Tongue (tissue), 2 donors: ENCODE results near the gene SLC6A16. TPM values are rescaled to one million over a fixed set of nuclear protein-coding genes. Genes with fewer than 3 reads are reported as not detected.
A peak's percentile ranks its signal among the peaks of the same experiment; 100 is the strongest.
"Not testable (repeated sequence)": the region's sequence is repeated elsewhere in the genome, so short reads cannot be mapped to it uniquely, and the experiment has no call there.

Experiments used
- DNase-seq: peaks from one replicate; pipeline ENCODE4 v3.0.0-alpha.2; 2015
- total RNA-seq: library from RNA; depleted of rRNA; stranded (reverse); fragments of >200 nt; gene quantifications from one replicate; pipeline ENCODE4 v1.2.3, GENCODE V29; 2014

SLC6A16 gene
- total RNA-seq, 1 donor from 2014 or later, result 0.51 TPM

DNA sequence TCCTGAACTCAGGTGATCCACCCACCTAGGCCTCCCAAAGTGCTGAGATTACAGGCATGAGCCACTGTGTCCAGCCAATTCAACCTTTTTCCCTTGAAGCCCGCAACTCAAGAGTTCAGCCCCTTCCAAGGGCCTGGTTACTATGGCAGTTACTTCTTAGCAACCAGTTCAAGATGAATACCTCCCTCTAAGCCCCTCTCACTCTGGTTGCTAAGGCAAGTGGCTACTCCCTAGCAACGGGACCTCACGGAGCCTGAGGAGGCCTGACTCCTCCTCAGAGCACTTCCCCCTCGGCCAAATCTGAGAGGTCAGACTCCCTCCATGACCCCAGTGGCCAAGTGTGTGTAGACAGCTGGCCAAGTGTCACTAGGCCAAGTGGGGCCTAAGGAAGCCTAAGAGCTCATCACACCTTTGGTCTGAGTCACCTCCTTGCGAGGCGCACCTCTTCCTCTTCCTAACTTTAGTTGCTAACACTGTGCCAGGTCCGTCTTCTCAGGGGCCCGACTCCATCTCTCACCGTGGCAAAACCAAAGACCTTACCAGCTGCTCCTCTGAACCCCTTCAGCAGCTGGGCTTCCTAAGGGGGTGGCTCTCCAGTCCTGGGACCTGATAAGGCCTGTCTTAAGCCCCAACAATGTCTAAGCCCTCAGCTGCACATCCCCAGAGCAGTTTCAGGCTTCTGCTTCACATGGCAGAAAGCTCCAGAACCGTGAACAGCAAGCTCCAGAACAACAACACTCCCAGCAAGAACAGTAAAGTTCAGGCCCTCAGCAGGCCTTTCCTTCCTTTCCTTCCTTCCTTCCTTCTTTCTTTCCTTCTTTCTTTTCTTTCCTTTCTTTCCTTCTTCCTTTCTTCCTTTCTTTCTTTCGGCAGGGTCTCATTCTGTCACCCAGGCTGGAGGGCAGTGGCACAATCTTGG, 19.8 kb upstream of the SLC6A16 start:
- DNase-seq, result no peak

DNA sequence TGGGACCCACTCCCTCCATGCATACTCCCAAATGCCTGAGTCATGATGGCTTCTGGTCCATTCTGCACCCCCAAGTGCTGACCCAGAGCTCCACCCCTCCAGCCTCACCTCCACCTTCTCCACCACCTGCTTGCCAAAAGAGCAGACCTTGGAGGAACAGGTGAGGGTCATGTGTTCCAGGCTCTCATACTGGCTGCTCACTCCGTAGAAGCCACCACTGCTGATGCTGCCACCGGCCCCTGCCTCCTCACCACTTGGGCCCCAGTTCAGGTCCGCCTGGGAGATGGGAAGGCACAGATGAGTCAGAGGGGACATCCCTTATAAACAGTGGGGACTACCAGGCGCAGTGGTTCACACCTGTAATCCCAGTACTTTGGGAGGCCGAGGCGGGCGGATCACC, 18.1 kb upstream of the SLC6A16 start:
- no peak for DNase-seq

DNA sequence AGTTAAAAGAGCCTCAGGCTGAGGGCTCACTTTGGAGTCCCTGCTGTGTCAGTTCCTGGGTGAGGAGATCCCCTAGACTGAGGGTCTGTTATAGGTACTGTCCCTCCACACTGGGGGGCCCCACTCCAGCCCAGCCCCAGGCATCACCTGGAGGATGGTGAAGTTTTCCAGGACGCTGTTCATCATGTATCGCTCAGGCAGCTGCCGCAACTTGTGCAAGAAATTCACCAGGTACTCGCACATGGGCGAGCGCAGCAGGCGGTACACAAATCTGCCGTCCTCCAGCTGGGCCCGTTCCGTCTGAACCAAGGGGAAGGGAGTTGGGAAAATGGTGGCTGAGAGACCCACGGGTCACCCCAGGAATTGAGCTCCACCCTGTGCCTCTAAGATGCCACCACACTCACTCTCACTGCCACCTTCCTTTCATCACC, 17.3 kb upstream of the SLC6A16 start:
- no peak for DNase-seq

DNA sequence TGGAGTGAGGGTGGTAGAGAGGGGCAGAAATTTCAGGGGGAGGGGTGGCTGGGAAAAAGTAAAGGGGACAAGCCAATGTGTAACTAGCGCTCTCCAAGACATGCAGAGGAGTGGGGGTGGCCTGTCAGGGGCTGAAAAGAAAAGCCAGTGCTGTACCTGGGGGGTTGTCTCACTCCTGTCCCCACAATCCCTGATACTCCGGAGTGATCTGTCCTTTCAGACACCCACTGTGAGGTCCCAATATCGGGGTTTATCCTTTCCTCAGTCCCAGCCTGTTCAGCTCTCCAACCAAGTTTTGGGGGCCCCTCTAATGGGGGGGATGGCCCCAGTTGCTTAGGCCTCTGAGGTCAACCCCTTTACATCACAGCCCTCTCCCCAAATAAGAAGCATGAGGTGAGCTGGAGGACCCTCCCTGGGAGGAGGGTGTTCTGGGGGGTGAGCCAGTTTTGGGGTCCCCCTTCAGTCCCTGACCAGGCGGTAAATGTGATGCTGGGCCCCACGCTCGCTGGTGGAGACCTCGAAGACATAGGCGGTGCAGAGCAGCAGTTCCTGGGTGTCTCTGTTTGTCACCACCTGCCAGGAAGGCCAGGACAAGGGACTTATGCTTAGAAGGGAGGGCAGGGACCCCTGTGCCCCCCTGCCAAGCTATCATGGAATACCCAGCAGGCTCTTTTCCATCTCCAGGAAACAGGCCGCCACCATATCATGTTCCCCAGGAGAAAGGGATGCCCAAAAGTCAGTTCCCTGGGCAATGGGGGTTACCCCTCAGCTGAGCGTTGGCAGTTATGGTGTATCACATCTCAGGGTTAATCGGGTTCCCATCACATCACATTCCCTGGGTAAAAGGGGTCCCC, 16.1 kb upstream of the SLC6A16 start:
- DNase-seq, result no peak

DNA sequence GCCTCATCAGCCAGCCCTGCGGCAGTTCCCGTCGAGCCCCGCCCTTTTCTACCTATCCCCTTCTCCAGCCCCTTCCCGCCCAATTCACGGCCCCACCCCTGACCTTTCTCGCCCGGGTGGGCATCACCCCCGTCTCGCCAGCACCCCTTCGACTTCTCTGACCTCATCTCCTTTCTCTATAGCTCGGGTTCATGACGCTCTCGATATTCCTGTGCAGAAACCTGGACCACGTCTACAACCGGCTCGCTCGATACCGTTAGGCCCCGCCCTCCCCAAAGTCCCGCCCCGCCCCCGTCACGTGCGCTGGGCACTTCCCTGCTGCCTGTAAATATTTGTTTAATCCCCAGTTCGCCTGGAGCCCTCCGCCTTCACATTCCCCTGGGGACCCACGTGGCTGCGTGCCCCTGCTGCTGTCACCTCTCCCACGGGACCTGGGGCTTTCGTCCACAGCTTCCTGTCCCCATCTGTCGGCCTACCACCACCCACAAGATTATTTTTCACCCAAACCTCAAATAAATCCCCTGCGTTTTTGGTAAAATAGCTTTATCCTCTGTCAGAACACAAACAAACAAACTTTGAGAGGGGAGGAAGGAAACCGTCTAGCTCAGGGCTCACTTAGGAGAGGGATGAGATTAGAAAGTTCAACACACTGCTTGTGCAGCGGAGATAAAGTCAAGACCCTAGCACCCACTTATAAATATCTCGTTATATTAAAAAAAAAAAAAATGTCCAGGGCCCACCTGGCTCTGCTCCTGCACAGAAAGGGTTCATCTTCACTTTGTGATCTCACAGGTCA, 15.3 kb upstream of the SLC6A16 start:
- DNase-seq, result peak; percentile 58

DNA sequence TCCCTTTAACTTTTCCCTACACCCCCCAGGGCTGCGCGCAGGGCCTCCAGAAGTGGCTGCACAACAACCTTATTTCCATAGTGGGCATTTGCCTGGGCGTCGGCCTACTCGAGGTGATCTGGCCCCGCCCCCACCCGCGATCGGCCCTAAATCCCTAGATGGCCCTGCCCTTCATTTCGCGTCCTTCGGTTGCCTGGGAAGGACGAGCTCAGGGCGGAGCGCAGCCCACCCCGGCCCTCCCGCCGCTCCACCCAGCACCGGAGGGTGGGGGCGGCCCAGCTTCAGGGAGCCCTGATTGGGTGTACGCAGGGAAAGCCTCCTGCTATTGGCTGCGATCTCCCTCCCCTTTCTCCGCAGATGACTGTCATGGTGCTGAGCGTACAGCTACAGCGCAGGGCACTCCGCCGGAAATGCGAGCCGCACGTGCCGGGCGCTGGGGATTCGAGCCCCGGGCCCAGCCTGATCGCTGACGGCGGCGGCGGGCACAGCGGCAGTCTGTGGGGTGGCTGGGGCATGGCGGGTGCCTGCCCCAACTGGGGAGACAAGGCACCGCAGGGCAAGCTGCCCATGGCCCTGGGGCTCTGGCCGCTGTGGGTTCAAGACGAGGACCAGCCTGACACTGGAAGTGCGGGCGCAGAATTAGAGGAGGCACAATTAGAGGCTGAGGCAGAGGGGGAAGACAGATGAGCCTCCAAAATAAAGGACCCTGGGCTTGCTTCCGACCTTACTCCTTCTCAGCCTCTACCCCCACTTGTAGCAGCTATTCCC, 14.5 kb upstream of the SLC6A16 start:
- peak; percentile 97 for DNase-seq

DNA sequence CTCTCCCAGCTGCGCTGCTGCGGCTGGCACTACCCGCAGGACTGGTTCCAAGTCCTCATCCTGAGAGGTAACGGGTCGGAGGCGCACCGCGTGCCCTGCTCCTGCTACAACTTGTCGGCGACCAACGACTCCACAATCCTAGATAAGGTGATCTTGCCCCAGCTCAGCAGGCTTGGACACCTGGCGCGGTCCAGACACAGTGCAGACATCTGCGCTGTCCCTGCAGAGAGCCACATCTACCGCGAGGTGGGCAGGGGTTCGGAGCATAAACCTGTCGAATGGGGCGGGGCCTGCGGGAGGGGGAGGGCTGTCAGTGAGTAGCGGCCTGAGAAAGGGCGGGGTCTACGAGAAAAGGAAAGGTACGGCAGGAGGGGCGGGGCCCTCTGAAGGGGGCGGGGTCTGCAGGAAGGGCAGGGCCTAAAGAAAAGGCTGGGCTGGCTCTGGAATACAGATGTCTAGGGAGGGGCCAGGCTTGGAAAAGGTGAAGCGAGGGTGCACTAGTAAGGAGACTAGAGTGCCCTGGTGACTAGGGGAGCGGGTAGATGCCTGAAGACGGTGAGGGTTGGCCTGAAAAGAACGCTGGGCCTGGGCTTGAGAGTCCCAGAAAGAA, 13.8 kb upstream of the SLC6A16 start:
- peak; percentile 80 for DNase-seq

DNA sequence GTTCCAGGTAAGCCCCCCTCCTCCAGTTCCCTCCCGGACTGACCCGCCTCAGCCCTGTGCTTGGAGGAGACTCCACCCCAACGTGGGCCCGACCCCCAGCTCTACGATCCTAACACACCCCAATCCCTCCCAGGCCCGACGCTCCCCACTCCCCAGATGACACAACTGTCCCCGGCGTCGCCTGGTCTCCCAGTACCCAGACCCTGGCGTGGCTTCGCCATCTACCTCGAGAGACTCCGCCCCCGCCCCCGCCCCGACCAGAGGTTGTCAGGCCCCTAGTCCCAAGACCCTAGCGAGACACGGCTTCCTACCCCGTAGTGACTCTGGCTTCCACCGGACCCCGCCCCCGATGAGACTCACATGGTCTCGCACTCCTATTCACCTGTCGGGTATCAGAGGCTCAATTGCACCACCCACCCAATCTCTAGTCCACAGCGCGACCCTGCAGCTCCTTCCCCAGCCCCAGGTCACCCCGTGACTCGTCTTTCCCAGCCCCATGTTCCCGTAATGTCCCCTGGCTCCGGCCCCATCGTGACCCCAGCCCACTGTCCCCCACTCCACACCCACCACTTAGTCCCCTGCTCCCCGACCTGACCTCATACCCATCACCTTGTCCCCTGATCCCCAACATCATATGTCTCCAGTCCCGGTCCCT, 13.2 kb upstream of the SLC6A16 start:
- no peak for DNase-seq

DNA sequence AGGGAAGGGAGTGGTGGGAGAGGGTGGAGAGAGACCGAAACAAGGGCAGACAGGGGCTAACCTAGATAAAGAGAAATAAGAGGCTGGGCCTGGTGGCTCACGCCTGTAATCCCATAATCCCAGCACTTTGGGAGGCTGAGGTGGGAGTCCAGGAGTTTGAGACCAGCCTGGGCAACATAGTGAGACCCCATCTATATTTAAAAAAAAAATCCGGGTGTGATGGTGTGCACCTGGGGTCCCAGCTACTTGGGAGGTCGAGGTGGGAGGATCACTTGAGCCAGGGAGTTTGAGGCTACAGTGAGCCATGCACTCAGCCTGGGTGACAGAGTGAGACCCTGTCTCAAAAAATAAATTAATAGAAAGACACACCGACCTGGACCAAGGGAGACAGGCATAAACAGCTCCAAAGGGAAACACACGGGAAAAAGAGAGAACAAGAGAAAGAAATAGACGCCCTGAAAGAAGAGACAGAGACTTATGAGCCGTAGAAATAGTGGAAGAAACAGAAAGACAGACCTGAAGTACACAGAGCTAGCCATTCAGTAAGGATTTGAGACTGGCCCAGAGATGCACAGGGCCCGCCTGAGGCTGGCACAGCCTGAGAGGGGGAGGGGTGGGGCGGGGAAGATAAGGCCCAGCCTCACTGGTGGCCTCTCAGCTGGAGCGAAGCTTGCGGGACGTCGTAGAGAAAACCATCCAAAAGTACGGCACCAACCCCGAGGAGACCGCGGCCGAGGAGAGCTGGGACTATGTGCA, 12.5 kb upstream of the SLC6A16 start:
- DNase-seq, result no peak

DNA sequence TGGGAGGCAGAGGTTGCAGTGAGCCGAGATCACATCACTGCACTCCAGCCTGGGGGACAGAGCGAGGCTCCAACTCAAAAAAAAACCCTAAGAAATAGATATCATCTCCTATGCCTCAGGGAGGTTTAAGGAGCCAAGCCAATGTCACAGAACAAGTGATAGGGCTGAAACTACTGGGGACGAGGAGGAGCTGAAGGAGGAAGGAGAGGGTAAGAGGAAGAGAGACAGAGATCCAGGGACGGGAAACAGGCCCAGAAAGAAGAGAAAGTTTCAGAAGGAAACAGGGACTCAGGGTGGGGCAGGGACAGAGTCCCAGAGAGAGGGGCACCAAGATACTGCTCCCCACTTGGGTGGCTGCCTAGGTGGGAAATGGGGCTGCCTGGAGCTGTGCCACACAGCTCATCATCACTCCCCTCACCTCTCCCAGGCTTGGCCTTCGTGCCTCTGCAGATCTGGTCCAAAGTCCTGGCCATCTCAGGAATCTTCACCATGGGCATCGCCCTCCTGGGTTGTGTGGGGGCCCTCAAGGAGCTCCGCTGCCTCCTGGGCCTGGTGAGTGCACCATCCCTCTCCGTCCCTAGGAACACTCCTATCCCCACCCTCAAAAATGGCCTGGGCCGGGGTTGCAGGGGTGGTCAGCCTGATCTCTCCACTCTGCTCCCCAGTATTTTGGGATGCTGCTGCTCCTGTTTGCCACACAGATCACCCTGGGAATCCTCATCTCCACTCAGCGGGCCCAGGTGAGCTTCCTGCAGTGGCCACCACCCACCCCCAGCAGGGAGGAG, 11.7 kb upstream of the SLC6A16 start:
- no peak for DNase-seq

DNA sequence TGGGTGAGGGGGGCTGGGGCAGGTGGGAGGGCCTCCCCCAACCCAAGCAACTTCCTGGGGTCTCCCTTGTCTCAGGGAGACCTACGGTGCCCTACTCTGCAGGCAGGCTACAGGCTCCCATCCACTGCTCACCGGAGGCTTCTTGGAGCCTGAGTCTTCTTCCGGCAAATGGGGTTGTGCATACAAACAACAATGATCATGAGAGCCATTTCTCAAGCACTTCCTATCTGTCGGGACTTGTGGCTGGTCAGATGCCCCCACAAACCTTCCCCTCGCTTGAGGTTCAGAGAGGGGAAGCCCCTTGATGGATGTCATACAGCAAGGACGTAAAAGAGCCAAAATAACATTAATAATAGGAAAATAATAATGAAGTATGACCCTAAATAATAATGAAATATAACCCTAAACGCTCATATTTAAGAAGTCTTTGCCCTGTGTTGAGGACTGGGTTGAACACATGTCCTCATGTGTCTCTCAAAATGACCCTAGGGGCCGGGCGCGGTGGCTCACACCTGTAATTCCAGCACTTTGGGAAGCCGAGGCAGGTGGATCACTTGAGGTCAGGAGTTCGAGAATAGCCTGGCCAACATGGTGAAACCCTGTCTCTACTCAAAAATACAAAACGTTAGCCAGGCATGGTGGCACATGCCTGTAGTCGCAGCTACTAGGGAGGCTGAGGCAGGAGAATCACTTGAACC, 10.9 kb upstream of the SLC6A16 start:
- no peak for DNase-seq

DNA sequence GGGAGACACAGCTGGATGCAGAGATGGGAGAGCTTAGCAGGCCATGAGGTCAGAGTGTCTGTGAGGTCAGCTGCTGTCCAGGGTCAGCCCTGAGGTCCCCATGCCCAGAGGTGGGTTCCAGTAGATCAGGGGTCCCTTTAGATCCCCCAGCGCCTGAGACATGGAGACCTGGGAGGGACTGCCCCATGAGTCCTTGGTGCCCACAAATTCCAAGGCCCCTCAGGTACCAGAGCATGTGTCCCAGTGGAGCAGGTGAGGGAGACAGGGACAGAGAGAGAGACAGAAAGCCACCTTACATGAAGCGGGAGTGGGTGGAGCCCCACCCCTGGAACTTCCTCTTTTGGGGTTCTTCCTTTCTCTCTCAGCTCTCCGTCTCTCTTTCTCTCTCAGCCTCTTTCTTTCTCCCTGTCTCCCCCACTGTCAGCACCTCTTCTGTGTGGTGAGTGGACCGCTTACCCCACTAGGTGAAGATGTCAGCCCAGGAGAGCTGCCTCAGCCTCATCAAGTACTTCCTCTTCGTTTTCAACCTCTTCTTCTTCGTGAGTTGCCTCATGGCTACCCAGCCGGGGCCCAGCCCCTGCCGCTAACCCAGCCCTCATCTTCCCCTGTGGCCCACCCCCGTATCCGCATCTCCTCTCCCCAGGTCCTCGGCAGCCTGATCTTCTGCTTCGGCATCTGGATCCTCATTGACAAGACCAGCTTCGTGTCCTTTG, 10.2 kb upstream of the SLC6A16 start, which contains the start of gene CD37:
TSS of gene CD37 (plus strand) at position 336 of the 713 bp plus-strand sequence. CDS start at position 471, 135 bp downstream.
- DNase-seq, result no peak

DNA sequence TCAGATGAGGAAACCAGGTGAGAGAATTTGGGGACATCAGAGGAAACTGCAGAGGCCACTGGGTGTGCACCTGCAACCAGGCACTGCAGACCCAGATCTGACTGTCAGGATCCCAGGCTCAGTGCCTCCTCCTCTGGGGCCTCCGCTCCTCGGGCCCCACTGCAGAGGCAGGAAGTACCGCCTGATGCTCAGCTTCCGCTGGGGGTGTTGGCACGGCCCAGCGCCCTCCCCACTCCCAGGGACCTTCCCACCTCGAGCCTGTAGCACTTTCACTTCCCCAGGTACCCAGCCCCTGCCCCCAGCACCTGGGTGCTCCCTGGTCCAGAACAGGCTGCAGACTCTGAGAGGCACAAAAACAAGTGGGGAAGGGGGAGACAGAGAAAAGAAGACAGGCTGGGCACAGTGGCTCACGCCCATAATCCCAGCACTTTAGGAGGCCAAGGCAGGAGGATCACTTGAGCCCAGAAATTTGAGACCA, 8.9 kb upstream of the SLC6A16 start:
- no peak for DNase-seq

DNA sequence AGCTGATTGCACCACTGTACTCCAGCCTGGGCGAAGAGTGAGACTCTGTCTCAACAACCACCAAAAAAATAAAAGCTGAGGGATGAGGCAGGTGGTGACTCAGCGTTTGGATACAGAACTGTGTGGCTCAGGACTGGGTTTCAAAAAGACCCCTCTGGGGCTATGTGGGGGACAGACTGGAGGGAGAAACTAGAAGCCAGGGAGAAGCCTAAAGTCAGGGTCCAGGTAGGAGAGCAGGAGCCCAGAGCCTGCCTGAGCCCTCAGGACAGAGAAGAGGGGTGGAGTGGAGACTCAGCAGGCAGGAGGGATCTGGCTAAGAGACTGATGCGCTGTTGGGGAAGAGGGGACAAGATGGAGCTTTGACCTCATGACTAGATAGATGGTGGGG, 8.4 kb upstream of the SLC6A16 start:
- DNase-seq, result no peak

DNA sequence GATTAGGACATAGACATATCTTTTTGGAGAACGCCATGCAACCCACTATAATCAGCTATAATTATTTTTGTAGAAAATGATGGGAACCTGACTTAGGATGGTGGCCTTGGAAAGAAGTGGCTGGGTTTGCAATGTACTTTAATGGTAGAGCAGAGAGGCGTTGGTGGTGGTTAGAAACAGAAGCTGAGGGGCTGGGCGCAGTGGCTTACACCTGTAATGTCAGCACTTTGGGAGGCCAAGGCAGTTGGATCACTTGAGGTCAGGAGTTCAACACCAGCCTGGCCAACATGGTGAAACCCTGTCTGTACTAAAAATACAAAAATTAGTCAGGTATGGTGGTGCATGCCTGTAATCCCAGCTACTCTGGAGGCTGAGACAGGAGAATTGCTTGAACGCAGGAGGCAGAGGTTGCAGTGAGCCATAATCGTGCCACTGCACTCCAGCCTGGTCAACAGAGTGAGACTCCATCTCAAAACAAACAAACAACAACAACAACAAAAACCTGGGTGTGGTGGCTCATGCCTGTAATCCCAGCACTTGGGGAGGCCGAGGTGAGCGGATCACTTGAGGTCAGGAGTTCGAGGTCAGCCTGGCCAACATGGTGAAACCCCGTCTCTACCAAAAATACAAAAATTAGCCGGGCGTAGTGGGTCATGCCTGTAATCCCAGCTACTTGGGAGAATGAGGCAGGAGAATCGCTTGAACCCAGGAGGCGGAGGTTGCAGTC, 7.9 kb upstream of the SLC6A16 start:
- DNase-seq, result not testable (repeated sequence)

DNA sequence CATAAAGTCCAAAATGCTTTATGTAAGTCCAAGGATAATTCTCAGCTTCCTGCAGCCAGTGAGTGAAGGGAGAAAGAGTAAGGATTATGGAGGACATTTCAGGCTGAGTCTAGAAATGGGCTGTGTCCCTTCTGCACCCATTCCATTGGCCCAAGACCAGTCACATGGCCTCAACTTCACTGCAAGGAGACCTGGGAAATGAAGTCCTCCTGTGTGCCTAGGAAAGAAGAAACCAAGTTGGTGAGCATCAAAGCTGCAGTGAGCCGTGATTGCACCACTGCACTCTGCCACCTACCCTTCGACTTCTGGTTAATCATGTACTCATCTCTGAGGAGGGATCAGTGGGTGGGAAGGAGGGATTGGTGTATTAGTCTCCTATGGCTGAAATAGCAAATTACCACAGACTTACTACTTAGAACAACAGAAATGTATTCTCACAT, 6.6 kb upstream of the SLC6A16 start:
- peak; percentile 50 for DNase-seq

DNA sequence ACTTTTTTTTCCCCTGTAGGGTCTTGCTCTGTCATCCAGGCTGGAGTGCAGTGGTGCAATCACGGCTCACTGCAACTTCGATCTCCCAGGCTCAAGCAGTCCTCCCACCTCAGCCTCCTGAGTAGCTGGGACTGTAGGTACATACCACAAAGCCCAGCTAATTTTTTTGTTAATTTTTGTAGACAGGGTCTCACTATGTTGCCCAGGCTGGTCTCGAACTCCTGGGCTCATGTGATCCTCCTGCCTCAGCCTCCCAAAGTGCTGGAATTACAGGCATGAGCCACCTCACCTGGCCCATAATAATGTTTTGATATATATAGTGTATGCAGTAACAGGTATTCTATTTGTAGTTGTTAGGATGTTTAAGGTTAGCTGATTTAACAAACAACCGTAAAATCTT, 6.2 kb upstream of the SLC6A16 start:
- DNase-seq, result not testable (repeated sequence)
